K562 (cell line): ENCODE data around the gene VPS13D. TPM values are rescaled to one million over a fixed set of nuclear protein-coding genes. Genes with fewer than 3 reads are reported as not detected.

Experiments used
- ARID2 ChIP-seq: fragments of 450-650 bp; IDR thresholded peaks from 2 replicates; pipeline ENCODE4 v1.6.1; 2017; ENCODE audit warnings: antibody characterized with exemption, mild to moderate bottlenecking
- ATF1 ChIP-seq, 2 experiments: fragments of 450-650 bp in 1 of 2; IDR thresholded peaks; 2 replicates each; pipeline ENCODE4 v1.6.1; 2016; ENCODE audit warnings: missing compliant biosample characterization in 1 of 2, missing genetic modification characterization in 1 of 2
- CBX5 ChIP-seq: IDR thresholded peaks from 2 replicates; pipeline ENCODE4 v1.6.1; 2014; ENCODE audit warnings: low read depth, borderline replicate concordance
- CCAR2 ChIP-seq: fragments of 200-400 bp; formaldehyde crosslinking; IDR thresholded peaks from 2 replicates; pipeline ENCODE4 v1.6.1; 2017; ENCODE audit warnings: mild to moderate bottlenecking, low read depth, low read length
- CREM ChIP-seq: IDR thresholded peaks from 2 replicates; pipeline ENCODE4 v1.6.1; 2014; ENCODE audit warnings: antibody characterized with exemption, low read depth
- GATAD2B ChIP-seq: fragments of 450-650 bp; IDR thresholded peaks from 2 replicates; pipeline ENCODE4 v1.6.1; 2017; ENCODE audit warnings: mild to moderate bottlenecking, borderline replicate concordance
- HDAC8 ChIP-seq: fragments of 450-650 bp; IDR thresholded peaks from 2 replicates; pipeline ENCODE4 v1.6.1; 2016; ENCODE audit warnings: mild to moderate bottlenecking, missing genetic modification characterization, moderate library complexity, missing compliant biosample characterization
- KAT8 ChIP-seq: fragments of 450-650 bp; IDR thresholded peaks from 2 replicates; pipeline ENCODE4 v1.6.1; 2016; ENCODE audit warnings: low read depth, mild to moderate bottlenecking
- L3MBTL2 ChIP-seq: fragments of 450-650 bp; IDR thresholded peaks from 2 replicates; pipeline ENCODE4 v1.6.1; 2016; ENCODE audit warnings: mild to moderate bottlenecking, moderate library complexity
- MIER1 ChIP-seq: fragments of 450-650 bp; IDR thresholded peaks from 2 replicates; pipeline ENCODE4 v1.6.1; 2016; ENCODE audit warnings: antibody characterized with exemption, mild to moderate bottlenecking, low read depth
- POLR2A ChIP-seq: fragments of 450-650 bp; conservative IDR thresholded peaks from 2 replicates; pipeline ENCODE4 v1.6.1; 2016
- POLR2H ChIP-seq: IDR thresholded peaks from 2 replicates; pipeline ENCODE4 v1.6.1; 2016; ENCODE audit warnings: missing genetic modification characterization, low read depth, mild to moderate bottlenecking, control low read depth, missing compliant biosample characterization, moderate library complexity
- SMARCB1 ChIP-seq: IDR thresholded peaks from 2 replicates; pipeline ENCODE4 v1.6.1; 2011; ENCODE audit warnings: improper control_type of control experiment, low read depth; ENCODE audit not compliant: insufficient read length
- STAG1 ChIP-seq: sonication (generic); formaldehyde crosslinking; IDR thresholded peaks from 2 replicates; pipeline ENCODE4 v1.5.0; 2020; ENCODE audit warnings: missing genetic modification reagents, borderline replicate concordance
- TEAD2 ChIP-seq: fragments of 450-650 bp; IDR thresholded peaks from 2 replicates; pipeline ENCODE4 v1.6.1; 2016; ENCODE audit warnings: missing genetic modification characterization, control low read depth, missing compliant biosample characterization
- TEAD4 ChIP-seq, 2 experiments: sonication (generic) in 1 of 2; formaldehyde crosslinking in 1 of 2; IDR thresholded peaks; 2 replicates each; pipeline versions ENCODE4 v1.6.1 to v1.8.0; 2012 to 2022; ENCODE audit warnings: borderline replicate concordance in 1 of 2, inconsistent platforms in 1 of 2, low read length in 1 of 2, mild to moderate bottlenecking in 1 of 2, missing genetic modification reagents in 1 of 2
- ZBTB7A ChIP-seq: IDR thresholded peaks from 2 replicates; pipeline ENCODE4 v1.6.1; 2011; ENCODE audit warnings: low read depth, mild to moderate bottlenecking, low read length, moderate library complexity, borderline replicate concordance; ENCODE audit not compliant: control insufficient read depth
- ZC3H4 ChIP-seq: sonication (generic); formaldehyde crosslinking; IDR thresholded peaks from 2 replicates; pipeline ENCODE4 v1.9.0; 2021; ENCODE audit warnings: missing genetic modification reagents, borderline replicate concordance
- ZEB2 ChIP-seq: fragments of 450-650 bp; IDR thresholded peaks from 2 replicates; pipeline ENCODE4 v1.6.1; 2016
- ZNF232 ChIP-seq: sonication (generic); formaldehyde crosslinking; IDR thresholded peaks from 2 replicates; pipeline ENCODE4 v1.8.0; 2022; ENCODE audit warnings: mild to moderate bottlenecking, missing genetic modification reagents
- ZNF583 ChIP-seq: fragments of 250-450 bp; sonication (Bioruptor Pico); IDR thresholded peaks from 2 replicates; pipeline ENCODE4 v1.4.0; 2020
- polyA plus RNA-seq, 8 experiments: library from polyadenylated mRNA; depleted of rRNA in 4 of 8; stranded (reverse) in 5 of 8; unstranded in 3 of 8; fragments of >200 nt; fragmentation: Nextera tagmentation in 2 of 8; fragmentation: Illumina TruSeq in 1 of 8; extraction: Ambion mirVana in 2 of 8; extraction: Trizol in 1 of 8; gene quantifications; 2 replicates each; pipeline versions ENCODE4 v1.2.1 to v1.2.3, GENCODE V29; 2011 to 2014; ENCODE audit warnings: inconsistent platforms in 1 of 8, missing spikeins in 1 of 8
- total RNA-seq, 7 experiments: library from RNA; depleted of rRNA in 6 of 7; stranded (reverse); fragments of >200 nt in 6 of 7; fragmentation: Illumina TruSeq in 2 of 7; extraction: Trizol in 2 of 7; gene quantifications; 2 replicates each; pipeline versions ENCODE4 v1.2.1 to v1.2.3, GENCODE V29; 2011 to 2021; ENCODE audit warnings: low replicate concordance in 1 of 7
- TF ChIP-seq, protein P1 (sequence below), 2 experiments: IDR thresholded peaks in 1 of 2; conservative IDR thresholded peaks in 1 of 2; 2 replicates each; pipeline ENCODE4 v1.6.1; 2016; ENCODE audit warnings: low read depth in 2 of 2, mild to moderate bottlenecking in 1 of 2, missing compliant biosample characterization in 1 of 2, missing genetic modification characterization in 1 of 2, moderate library complexity in 1 of 2
- TF ChIP-seq, protein P2 (sequence below): fragments of 450-650 bp; formaldehyde crosslinking; IDR thresholded peaks from 2 replicates; pipeline ENCODE4 v1.4.0; 2020; ENCODE audit warnings: mild to moderate bottlenecking
- TF ChIP-seq, protein P3 (sequence below): fragments of 250-450 bp; sonication (Bioruptor Pico); IDR thresholded peaks from 2 replicates; pipeline ENCODE4 v1.5.0; 2020; ENCODE audit warnings: mild to moderate bottlenecking, borderline replicate concordance

Gene VPS13D
- total and polyA plus RNA-seq, 9 of the 15 experiments (the other 6 are each of a cell fraction or from before 2014, with no cell fraction given): 6.1 to 51.5 (median 38.5) TPM

DNA sequence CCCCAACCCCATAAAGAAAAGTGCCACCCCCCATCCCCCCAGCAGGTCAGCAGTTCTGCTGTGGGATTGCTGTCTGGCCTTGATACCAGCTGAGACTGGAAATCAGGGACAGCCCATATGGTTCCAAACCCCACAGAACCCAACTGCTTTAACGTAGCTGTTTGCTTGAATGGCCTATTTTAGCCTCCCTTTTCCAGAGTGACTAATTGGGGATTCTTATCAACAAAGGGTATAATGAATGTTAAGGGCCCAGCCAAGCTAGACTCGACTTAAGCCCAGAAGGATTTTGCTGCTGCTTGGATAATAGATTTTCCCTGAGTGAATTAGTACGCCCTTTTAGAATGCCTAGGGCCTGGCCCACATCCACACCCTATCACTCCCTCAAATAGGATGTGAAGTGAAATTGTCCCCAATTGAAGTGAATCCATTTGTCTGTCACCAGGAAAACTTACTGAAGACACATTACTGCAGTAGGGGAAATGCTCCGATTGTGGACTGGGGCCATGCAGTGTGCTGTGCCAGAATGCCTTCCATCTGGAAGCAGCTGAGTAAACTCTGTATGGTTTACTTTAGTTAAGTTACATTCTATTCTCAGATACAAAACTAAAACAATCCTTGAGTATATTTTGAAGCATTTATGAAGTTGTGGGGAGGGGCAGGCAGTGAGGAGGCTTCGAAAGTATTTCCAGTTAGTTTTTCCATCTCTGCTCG, 231.2 kb downstream of the VPS13D start (continued):
- TF ChIP-seq KAT8: no peak
- TF ChIP-seq CBX5: no peak
- TF ChIP-seq, protein P1, sequence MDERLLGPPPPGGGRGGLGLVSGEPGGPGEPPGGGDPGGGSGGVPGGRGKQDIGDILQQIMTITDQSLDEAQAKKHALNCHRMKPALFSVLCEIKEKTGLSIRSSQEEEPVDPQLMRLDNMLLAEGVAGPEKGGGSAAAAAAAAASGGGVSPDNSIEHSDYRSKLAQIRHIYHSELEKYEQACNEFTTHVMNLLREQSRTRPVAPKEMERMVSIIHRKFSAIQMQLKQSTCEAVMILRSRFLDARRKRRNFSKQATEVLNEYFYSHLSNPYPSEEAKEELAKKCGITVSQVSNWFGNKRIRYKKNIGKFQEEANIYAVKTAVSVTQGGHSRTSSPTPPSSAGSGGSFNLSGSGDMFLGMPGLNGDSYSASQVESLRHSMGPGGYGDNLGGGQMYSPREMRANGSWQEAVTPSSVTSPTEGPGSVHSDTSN (CRISPR knock-in tag; IDR thresholded peaks at IDR 0.05; ENCODE audit: low read depth): no peak
- TF ChIP-seq, protein P1 (tag; conservative IDR thresholded peaks at IDR 0.05; ENCODE audit: low read depth): no peak
- TF ChIP-seq L3MBTL2: no peak
- TF ChIP-seq POLR2A: no peak
- TF ChIP-seq ATF1 (CRISPR knock-in tag; IDR thresholded peaks at IDR 0.05): no peak
- TF ChIP-seq ATF1 (tag; IDR thresholded peaks at IDR 0.05): no peak
- TF ChIP-seq MIER1: no peak
- no peak for TF ChIP-seq TEAD2
- no peak for TF ChIP-seq CCAR2
- TF ChIP-seq POLR2H (tag): no peak
- peak; percentile 28; the same call in 1 of the 2 replicates for TF ChIP-seq ZBTB7A
- no peak for TF ChIP-seq SMARCB1
- no peak for TF ChIP-seq ZC3H4
- TF ChIP-seq STAG1 (CRISPR knock-in tag): no peak
- peak; percentile 46; the same call in 1 of the 2 replicates for TF ChIP-seq CREM
- TF ChIP-seq ZNF232 (CRISPR knock-in tag): no peak
- TF ChIP-seq ZNF583 (CRISPR knock-in tag): 0 out of 2 replicates have a peak, but pooled peaks have one; percentile 11
- no peak for TF ChIP-seq ZEB2
- peak; percentile 70 for TF ChIP-seq TEAD4 (IDR thresholded peaks at IDR 0.05; ENCODE audit: low read length)
- no peak for TF ChIP-seq TEAD4 (CRISPR knock-in tag; IDR thresholded peaks at IDR 0.05; ENCODE audit: borderline replicate concordance)
- TF ChIP-seq GATAD2B: no peak
- TF ChIP-seq, protein P2, sequence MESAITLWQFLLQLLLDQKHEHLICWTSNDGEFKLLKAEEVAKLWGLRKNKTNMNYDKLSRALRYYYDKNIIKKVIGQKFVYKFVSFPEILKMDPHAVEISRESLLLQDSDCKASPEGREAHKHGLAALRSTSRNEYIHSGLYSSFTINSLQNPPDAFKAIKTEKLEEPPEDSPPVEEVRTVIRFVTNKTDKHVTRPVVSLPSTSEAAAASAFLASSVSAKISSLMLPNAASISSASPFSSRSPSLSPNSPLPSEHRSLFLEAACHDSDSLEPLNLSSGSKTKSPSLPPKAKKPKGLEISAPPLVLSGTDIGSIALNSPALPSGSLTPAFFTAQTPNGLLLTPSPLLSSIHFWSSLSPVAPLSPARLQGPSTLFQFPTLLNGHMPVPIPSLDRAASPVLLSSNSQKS (CRISPR knock-in tag): no peak
- no peak for TF ChIP-seq ARID2
- no peak for TF ChIP-seq HDAC8 (tag)
- TF ChIP-seq, protein P3, sequence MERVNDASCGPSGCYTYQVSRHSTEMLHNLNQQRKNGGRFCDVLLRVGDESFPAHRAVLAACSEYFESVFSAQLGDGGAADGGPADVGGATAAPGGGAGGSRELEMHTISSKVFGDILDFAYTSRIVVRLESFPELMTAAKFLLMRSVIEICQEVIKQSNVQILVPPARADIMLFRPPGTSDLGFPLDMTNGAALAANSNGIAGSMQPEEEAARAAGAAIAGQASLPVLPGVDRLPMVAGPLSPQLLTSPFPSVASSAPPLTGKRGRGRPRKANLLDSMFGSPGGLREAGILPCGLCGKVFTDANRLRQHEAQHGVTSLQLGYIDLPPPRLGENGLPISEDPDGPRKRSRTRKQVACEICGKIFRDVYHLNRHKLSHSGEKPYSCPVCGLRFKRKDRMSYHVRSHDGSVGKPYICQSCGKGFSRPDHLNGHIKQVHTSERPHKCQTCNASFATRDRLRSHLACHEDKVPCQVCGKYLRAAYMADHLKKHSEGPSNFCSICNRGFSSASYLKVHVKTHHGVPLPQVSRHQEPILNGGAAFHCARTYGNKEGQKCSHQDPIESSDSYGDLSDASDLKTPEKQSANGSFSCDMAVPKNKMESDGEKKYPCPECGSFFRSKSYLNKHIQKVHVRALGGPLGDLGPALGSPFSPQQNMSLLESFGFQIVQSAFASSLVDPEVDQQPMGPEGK (CRISPR knock-in tag): no peak
